ENCODE measurements around the gene CYTH3.
A peak's percentile ranks its signal among the peaks of the same experiment; 100 is the strongest.

Gene CYTH3

GRCh38 chr7:6258440-6259182 is 13.8 kb downstream of the CYTH3 start:
- DNase-seq (ENCODE audit: low spot score) = no peak

- no peak for DNase-seq (ENCODE audit: low spot score)
These were observed 14.7 kb downstream of the CYTH3 start for GRCh38 chr7:6257675-6258074.

GRCh38 chr7:6256677-6257535 is 15.5 kb downstream of the CYTH3 start:
- DNase-seq (ENCODE audit: low spot score) = peak; percentile 66

- no peak for DNase-seq (ENCODE audit: low spot score)
These were observed 16.3 kb downstream of the CYTH3 start for GRCh38 chr7:6256109-6256483.

GRCh38 chr7:6254866-6255265 is 17.6 kb downstream of the CYTH3 start:
- no peak for DNase-seq (ENCODE audit: low spot score)

GRCh38 chr7:6252748-6253147 is 19.7 kb downstream of the CYTH3 start:
- DNase-seq (ENCODE audit: low spot score) = no peak

- no peak for DNase-seq (ENCODE audit: low spot score)
These were observed 20.1 kb downstream of the CYTH3 start for GRCh38 chr7:6252341-6252746.

GRCh38 chr7:6251653-6252052 is 20.8 kb downstream of the CYTH3 start:
- no peak for DNase-seq (ENCODE audit: low spot score)

- DNase-seq (ENCODE audit: low spot score) = no peak
These were observed 22.0 kb downstream of the CYTH3 start for GRCh38 chr7:6250364-6250833.

- DNase-seq (ENCODE audit: low spot score) = no peak
These were observed 23.4 kb downstream of the CYTH3 start for GRCh38 chr7:6249043-6249442.

GRCh38 chr7:6248581-6248980 is 23.8 kb downstream of the CYTH3 start:
- no peak for DNase-seq (ENCODE audit: low spot score)

- no peak for DNase-seq (ENCODE audit: low spot score)
These were observed 26.0 kb downstream of the CYTH3 start for GRCh38 chr7:6246251-6246917.

GRCh38 chr7:6244021-6244420 is 28.4 kb downstream of the CYTH3 start:
- DNase-seq (ENCODE audit: low spot score) = no peak

GRCh38 chr7:6243168-6243567 is 29.3 kb downstream of the CYTH3 start:
- DNase-seq (ENCODE audit: low spot score) = no peak

- no peak for DNase-seq (ENCODE audit: low spot score)
These were observed 29.9 kb downstream of the CYTH3 start for GRCh38 chr7:6242561-6242960.

- DNase-seq (ENCODE audit: low spot score) = no peak
These were observed 30.8 kb downstream of the CYTH3 start for GRCh38 chr7:6241607-6241973.

- DNase-seq (ENCODE audit: low spot score) = no peak
These were observed 34.0 kb downstream of the CYTH3 start for GRCh38 chr7:6238309-6238925.

- no peak for DNase-seq (ENCODE audit: low spot score)
These were observed 34.7 kb downstream of the CYTH3 start for GRCh38 chr7:6237730-6238129.

GRCh38 chr7:6237011-6237410 is 35.4 kb downstream of the CYTH3 start:
- no peak for DNase-seq (ENCODE audit: low spot score)

GRCh38 chr7:6235029-6235871 is 37.2 kb downstream of the CYTH3 start:
- no peak for DNase-seq (ENCODE audit: low spot score)

- DNase-seq (ENCODE audit: low spot score) = no peak
These were observed 38.0 kb downstream of the CYTH3 start for GRCh38 chr7:6234384-6234783.
